Trophoblast cell (in vitro differentiated cells and primary cell): ENCODE results near the gene LCLAT1.

Source experiments
- DNase-seq, 2 donors: peaks; one replicate each; pipeline ENCODE4 v3.0.0-alpha.2; 2016
- H2AFZ ChIP-seq: 2 replicates; pipeline ENCODE4 v1.6.1; 2013; ENCODE audit warnings: low read length, moderate library complexity, mild to moderate bottlenecking; ENCODE audit not compliant: insufficient read depth, poor library complexity
- H2AK5ac ChIP-seq: 2 replicates; pipeline ENCODE4 v1.6.1; 2013; ENCODE audit warnings: mild to moderate bottlenecking, low read length
- H2BK120ac ChIP-seq: 2 replicates; pipeline ENCODE4 v1.6.1; 2013; ENCODE audit warnings: low read length, mild to moderate bottlenecking, moderate library complexity; ENCODE audit not compliant: insufficient read depth, poor library complexity
- H2BK12ac ChIP-seq: 2 replicates; pipeline ENCODE4 v1.6.1; 2013; ENCODE audit warnings: mild to moderate bottlenecking, low read length, moderate library complexity
- H2BK5ac ChIP-seq: 2 replicates; pipeline ENCODE4 v1.6.1; 2013; ENCODE audit warnings: low read length, low read depth, moderate library complexity, mild to moderate bottlenecking; ENCODE audit not compliant: poor library complexity
- H3K14ac ChIP-seq: 2 replicates; pipeline ENCODE4 v1.6.1; 2013; ENCODE audit warnings: mild to moderate bottlenecking, low read length
- H3K18ac ChIP-seq: 2 replicates; pipeline ENCODE4 v1.6.1; 2013; ENCODE audit warnings: mild to moderate bottlenecking, low read length
- H3K23ac ChIP-seq: 2 replicates; pipeline ENCODE4 v1.6.1; 2013; ENCODE audit warnings: low read length
- H3K27ac ChIP-seq: 2 replicates; pipeline ENCODE4 v1.5.1; 2013; ENCODE audit warnings: low read depth, mild to moderate bottlenecking, inconsistent platforms, low read length, moderate library complexity
- H3K27me3 ChIP-seq: 2 replicates; pipeline ENCODE4 v1.6.1; 2013; ENCODE audit warnings: inconsistent platforms, mild to moderate bottlenecking, low read length, moderate library complexity; ENCODE audit not compliant: insufficient read depth
- H3K36me3 ChIP-seq, 2 experiments: 1 replicate in 1 of 2; 2 replicates in 1 of 2; pipeline ENCODE4 v1.6.1; 2013; ENCODE audit warnings: low read length in 2 of 2, mild to moderate bottlenecking in 2 of 2, moderate library complexity in 1 of 2; ENCODE audit not compliant: insufficient read depth in 2 of 2, control insufficient read depth in 1 of 2
- H3K4ac ChIP-seq: 2 replicates; pipeline ENCODE4 v1.6.1; 2013; ENCODE audit warnings: low read depth, mild to moderate bottlenecking, low read length, moderate library complexity
- H3K4me1 ChIP-seq, 2 experiments: 1 replicate in 1 of 2; 2 replicates in 1 of 2; pipeline ENCODE4 v1.6.1; 2013; ENCODE audit warnings: low read length in 2 of 2, mild to moderate bottlenecking in 2 of 2, moderate library complexity in 1 of 2; ENCODE audit not compliant: insufficient read depth in 2 of 2, control insufficient read depth in 1 of 2
- H3K4me2 ChIP-seq: 2 replicates; pipeline ENCODE4 v1.6.1; 2013; ENCODE audit warnings: inconsistent platforms, mild to moderate bottlenecking, low read length, moderate library complexity
- H3K4me3 ChIP-seq: 2 replicates; pipeline ENCODE4 v1.5.1; 2013; ENCODE audit warnings: mild to moderate bottlenecking, low read depth, low read length, inconsistent platforms
- H3K79me1 ChIP-seq: one replicate; pipeline ENCODE4 v1.6.1; 2013; ENCODE audit warnings: low read length
- H3K79me2 ChIP-seq: 2 replicates; pipeline ENCODE4 v1.6.1; 2013; ENCODE audit warnings: low read length, mild to moderate bottlenecking; ENCODE audit not compliant: control insufficient read depth, insufficient read depth, poor library complexity
- H3K9ac ChIP-seq: 2 replicates; pipeline ENCODE4 v1.6.1; 2013; ENCODE audit warnings: mild to moderate bottlenecking, low read length
- H3K9me3 ChIP-seq: 2 replicates; pipeline ENCODE4 v1.6.1; 2013; ENCODE audit warnings: low read depth, mild to moderate bottlenecking, control low read depth, inconsistent platforms, low read length; ENCODE audit not compliant: insufficient read depth
- H4K12ac ChIP-seq: 2 replicates; pipeline ENCODE4 v1.6.1; 2013; ENCODE audit warnings: low read depth, mild to moderate bottlenecking, low read length, moderate library complexity
- H4K8ac ChIP-seq: 2 replicates; pipeline ENCODE4 v1.6.1; 2013; ENCODE audit warnings: low read depth, mild to moderate bottlenecking, low read length, moderate library complexity
- H4K91ac ChIP-seq: one replicate; pipeline ENCODE4 v1.6.1; 2013; ENCODE audit warnings: low read depth, mild to moderate bottlenecking, low read length, moderate library complexity
- WGBS: extraction: QIAGEN DNeasy Blood & Tissue Kit; methylation state at CpG from one replicate; pipeline ENCODE4 v1.1.7; 2013; ENCODE audit warnings: missing lambda C conversion rate; ENCODE audit not compliant: insufficient read length, insufficient coverage; ENCODE audit errors: extremely low coverage; 5-methylcytosine and 5-hydroxymethylcytosine counted together

Gene LCLAT1

DNA sequence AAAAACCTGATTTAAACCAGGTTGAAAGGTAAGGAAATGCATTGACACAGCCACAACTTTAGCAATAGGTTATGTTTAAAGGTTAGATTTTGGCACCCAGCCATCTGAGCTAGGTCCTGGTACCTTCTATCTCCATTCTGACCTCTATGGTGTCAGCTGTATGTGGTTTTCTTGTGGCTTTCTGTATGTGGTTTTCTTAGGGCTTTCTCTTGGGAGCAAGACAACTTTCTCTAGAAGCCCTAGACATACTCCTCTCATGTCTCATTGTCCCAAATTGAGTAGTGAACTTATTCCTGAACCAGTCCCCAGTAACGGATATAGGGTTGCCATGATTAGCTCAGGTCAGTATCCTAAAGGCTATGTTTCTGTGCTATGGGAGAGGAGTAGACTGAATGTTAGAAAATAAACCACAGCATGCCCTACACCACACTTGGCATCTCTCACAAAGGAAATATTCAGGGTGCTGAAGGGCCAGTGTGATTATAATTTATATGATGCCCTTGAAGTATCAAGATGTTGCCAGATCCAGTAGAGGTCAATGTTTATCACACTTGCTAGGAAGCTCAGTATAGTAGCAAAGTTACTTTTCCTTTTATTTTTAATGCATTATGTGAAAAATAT lies 184.1 kb downstream of the LCLAT1 start:
- Histone ChIP-seq H3K79me1 (peaks cover 4% of the 10 kb centered on the region), H4K8ac (no peak overlapping the region), H3K18ac (no peak overlapping the region), H3K9me3 (no peaks in the 10 kb centered on the region), H4K12ac (no peak overlapping the region), H3K36me3 (no peaks in the 10 kb centered on the region), H2BK12ac (no peak overlapping the region), H3K9ac (no peak overlapping the region), H3K4me2 (no peak overlapping the region), H2BK120ac (no peak overlapping the region), H3K4me1 (peaks cover 0 to 2% of the 10 kb centered on the region in 2 experiments), H2BK5ac (no peak overlapping the region), H3K79me2 (no peaks in the 10 kb centered on the region), H3K23ac (no peak overlapping the region), H3K14ac (no peak overlapping the region), H2AK5ac (no peak overlapping the region), H3K27me3 (no peaks in the 10 kb centered on the region), H2AFZ (no peak overlapping the region), H4K91ac (no peak overlapping the region), H3K4me3 (no peak overlapping the region), H3K4ac (no peak overlapping the region), H3K27ac (no peak overlapping the region)
- DNase-seq = no peak
- WGBS = no CpG with 5 or more reads among the region's 1 CpG

DNA sequence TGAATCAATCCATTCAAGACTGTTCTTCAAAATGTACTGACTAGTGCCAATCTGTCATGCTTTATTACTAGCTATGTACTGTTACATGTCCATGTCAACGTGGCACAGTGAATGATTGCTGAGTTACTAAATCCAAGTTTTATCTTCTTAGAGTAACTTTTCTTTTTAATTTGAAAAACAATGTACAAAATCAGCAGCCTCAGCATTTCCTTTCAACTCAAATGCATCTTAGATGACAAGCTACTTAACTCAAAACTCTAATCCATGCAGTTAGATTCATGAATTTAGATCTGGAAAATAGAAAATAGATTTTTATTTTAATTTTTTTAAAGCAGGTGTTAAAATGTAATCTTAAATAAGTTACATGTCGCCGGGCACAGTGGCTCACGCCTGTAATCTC lies 186.0 kb downstream of the LCLAT1 start:
- Histone ChIP-seq H2AFZ (no peak overlapping the region), H3K4me3 (no peak overlapping the region), H3K14ac (no peak overlapping the region), H3K79me2 (no peaks in the 10 kb centered on the region), H3K79me1 (peaks cover 2% of the 10 kb centered on the region), H3K4me1 (peaks cover 0 to 2% of the 10 kb centered on the region in 2 experiments), H2BK12ac (no peak overlapping the region), H3K9me3 (no peaks in the 10 kb centered on the region), H4K12ac (no peak overlapping the region), H3K27me3 (no peaks in the 10 kb centered on the region), H3K4ac (no peak overlapping the region), H3K4me2 (no peak overlapping the region), H4K8ac (no peak overlapping the region), H2AK5ac (no peak overlapping the region), H2BK120ac (no peak overlapping the region), H3K23ac (no peak overlapping the region), H3K9ac (no peak overlapping the region), H2BK5ac (no peak overlapping the region), H3K27ac (no peak overlapping the region), H3K36me3 (no peaks in the 10 kb centered on the region), H4K91ac (no peak overlapping the region), H3K18ac (no peak overlapping the region)
- DNase-seq = no peak
- WGBS = no CpG with 5 or more reads among the region's 4 CpGs

DNA sequence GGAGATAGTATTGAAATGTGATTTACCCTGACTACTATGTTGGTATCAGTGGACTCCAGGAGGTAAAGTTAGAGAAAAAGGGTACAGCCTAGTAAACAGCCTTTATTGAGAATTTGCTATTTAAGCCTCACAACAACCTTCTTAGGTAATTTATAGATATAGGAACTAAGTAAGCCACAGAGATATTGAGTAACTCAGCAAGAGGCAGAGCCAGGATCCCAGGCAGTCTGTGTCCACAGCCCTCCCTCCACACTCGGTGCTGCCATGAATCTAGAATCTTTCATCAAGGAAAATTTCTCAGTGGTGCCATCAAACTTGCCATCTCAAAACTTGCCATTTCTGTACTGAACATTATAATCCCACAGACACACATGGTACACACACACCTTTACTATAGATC lies 189.3 kb downstream of the LCLAT1 start:
- Histone ChIP-seq H3K27ac (no peak overlapping the region), H3K79me2 (peaks cover 2% of the 10 kb centered on the region), H3K4me2 (no peak overlapping the region), H2AK5ac (no peak overlapping the region), H3K36me3 (no peaks in the 10 kb centered on the region), H2AFZ (no peak overlapping the region), H3K18ac (no peak overlapping the region), H2BK120ac (no peak overlapping the region), H3K14ac (no peak overlapping the region), H2BK12ac (no peak overlapping the region), H4K8ac (no peak overlapping the region), H3K79me1 (peaks cover 3% of the 10 kb centered on the region), H3K4me1 (peaks cover 0 to 9% of the 10 kb centered on the region in 2 experiments), H3K23ac (no peak overlapping the region), H4K12ac (no peak overlapping the region), H3K9ac (no peak overlapping the region), H3K4me3 (no peak overlapping the region), H2BK5ac (no peak overlapping the region), H3K9me3 (no peaks in the 10 kb centered on the region), H3K4ac (no peak overlapping the region), H4K91ac (no peak overlapping the region), H3K27me3 (no peaks in the 10 kb centered on the region)
- no CpG with 5 or more reads among the region's 1 CpG for WGBS
- no peak for DNase-seq

DNA sequence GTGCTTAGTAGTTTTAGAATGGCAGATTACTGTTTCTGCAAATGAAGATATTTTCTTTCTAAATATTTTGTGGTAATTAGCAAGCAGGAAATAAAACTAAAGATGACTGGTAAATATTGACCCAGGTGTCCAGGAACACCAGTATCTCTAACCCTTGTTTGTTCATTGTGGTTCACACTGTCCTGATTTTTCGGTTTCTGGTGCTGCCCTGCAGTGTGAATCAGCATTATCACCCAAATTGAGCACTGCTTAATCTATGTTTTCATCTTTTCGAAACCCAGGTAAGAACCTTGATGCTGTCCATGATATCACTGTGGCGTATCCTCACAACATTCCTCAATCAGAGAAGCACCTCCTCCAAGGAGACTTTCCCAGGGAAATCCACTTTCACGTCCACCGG lies 192.8 kb downstream of the LCLAT1 start:
- Histone ChIP-seq H3K27ac (no peak overlapping the region), H4K91ac (no peak overlapping the region), H3K4ac (no peak overlapping the region), H2AK5ac (no peak overlapping the region), H3K4me3 (no peak overlapping the region), H2BK12ac (peak overlapping the region; percentile 65), H3K36me3 (no peaks in the 10 kb centered on the region), H2AFZ (no peak overlapping the region), H3K9me3 (no peaks in the 10 kb centered on the region), H3K18ac (no peak overlapping the region), H3K79me2 (peaks cover 2% of the 10 kb centered on the region), H3K27me3 (no peaks in the 10 kb centered on the region), H3K23ac (no peak overlapping the region), H3K9ac (no peak overlapping the region), H3K79me1 (peaks cover 3% of the 10 kb centered on the region), H2BK5ac (no peak overlapping the region), H4K8ac (no peak overlapping the region), H2BK120ac (no peak overlapping the region), H4K12ac (no peak overlapping the region), H3K4me2 (no peak overlapping the region), H3K14ac (no peak overlapping the region), H3K4me1 (peaks cover 0 to 9% of the 10 kb centered on the region in 2 experiments)
- DNase-seq = no peak
- no CpG with 5 or more reads among the region's 5 CpGs for WGBS
